HG02943 (cell line): Measurements from ENCODE around the gene HOXB4.

ENCODE experiments used
- ATAC-seq: cut with Tn5 transposase; IDR thresholded peaks from one replicate; pipeline ENCODE4 v1.9.1; 2021; ENCODE audit warnings: mild to moderate bottlenecking, low read depth, moderate library complexity; ENCODE audit not compliant: unreplicated experiment

HOXB4 gene

GRCh38 chr17:48561884-48562810, 16.0 kb downstream of the HOXB4 start:
- ATAC-seq: peak; percentile 77

GRCh38 chr17:48559840-48560817, 18.0 kb downstream of the HOXB4 start:
- ATAC-seq: no peak

GRCh38 chr17:48559122-48559839, 18.9 kb downstream of the HOXB4 start:
- ATAC-seq: no peak

GRCh38 chr17:48558831-48559121, 19.4 kb downstream of the HOXB4 start:
- no peak for ATAC-seq

- ATAC-seq: no peak
These were observed 19.9 kb downstream of the HOXB4 start for GRCh38 chr17:48558057-48558830.

GRCh38 chr17:48556576-48557401, 21.4 kb downstream of the HOXB4 start:
- ATAC-seq: no peak

- no peak for ATAC-seq
These were observed 21.9 kb downstream of the HOXB4 start for GRCh38 chr17:48556229-48556575.

- no peak for ATAC-seq
These were observed 22.6 kb downstream of the HOXB4 start for GRCh38 chr17:48555258-48556228.

GRCh38 chr17:48554412-48555257, 23.5 kb downstream of the HOXB4 start:
- no peak for ATAC-seq

GRCh38 chr17:48553826-48554225, 24.3 kb downstream of the HOXB4 start:
- no peak for ATAC-seq

GRCh38 chr17:48553190-48553547, 25.0 kb downstream of the HOXB4 start:
- ATAC-seq: no peak

GRCh38 chr17:48552466-48553189, 25.5 kb downstream of the HOXB4 start:
- ATAC-seq: no peak

GRCh38 chr17:48551596-48552465, 26.3 kb downstream of the HOXB4 start:
- ATAC-seq: no peak

GRCh38 chr17:48551214-48551555, 27.0 kb downstream of the HOXB4 start:
- no peak for ATAC-seq

GRCh38 chr17:48550502-48551213, 27.5 kb downstream of the HOXB4 start:
- ATAC-seq: no peak
